Measurements from ENCODE around the gene IGFALS.
A peak's percentile ranks its signal among the peaks of the same experiment; 100 is the strongest.

Gene IGFALS

GRCh38 chr16:1793578-1794220 lies at the start of gene IGFALS:
Gene IGFALS (minus strand): TSS chr16:1793705. CDS start chr16:1793652, 53 bp downstream.
- Mint-ChIP-seq H3K27ac (no peak within 1 kb of the TSS), H3K27me3 (no peaks in the 10 kb centered on the region), H3K4me3 (no peak within 1 kb of the TSS), H3K9me3 (no peaks in the 10 kb centered on the region), H3K4me1 (no peaks in the 10 kb centered on the region), H3K36me3 (no peaks in the 10 kb centered on the region)

DNA sequence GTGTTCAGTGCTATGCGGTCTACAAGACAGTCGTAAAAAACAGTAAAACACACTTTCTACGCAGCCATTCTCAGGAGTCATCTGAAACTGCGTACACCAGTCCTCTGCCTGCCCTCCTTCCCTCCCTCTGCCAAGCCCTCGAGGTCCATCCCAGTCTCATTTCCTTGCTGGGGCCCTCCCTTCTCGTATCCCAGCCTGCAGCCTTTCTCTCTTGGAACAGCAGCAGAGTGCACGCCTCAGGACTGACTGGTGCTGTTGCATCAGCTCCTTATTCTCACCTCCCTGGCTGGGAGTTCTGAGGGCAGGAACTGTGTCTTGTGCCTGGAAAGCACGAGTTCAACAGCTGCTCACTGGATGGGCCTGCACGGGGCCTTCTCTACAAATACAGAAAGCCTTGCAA lies 46.0 kb upstream of the IGFALS start:
- Mint-ChIP-seq H3K27me3 (no peaks in the 10 kb centered on the region), H3K4me1 (no peaks in the 10 kb centered on the region), H3K9me3 (no peaks in the 10 kb centered on the region), H3K27ac (no peak overlapping the region), H3K4me3 (no peak overlapping the region), H3K36me3 (no peaks in the 10 kb centered on the region)

- no peaks in the 10 kb centered on the region for H3K9me3 Mint-ChIP-seq
- H3K4me3 Mint-ChIP-seq, result no peak overlapping the region
- no peak overlapping the region for H3K27ac Mint-ChIP-seq
- no peaks in the 10 kb centered on the region for H3K36me3 Mint-ChIP-seq
- no peaks in the 10 kb centered on the region for H3K27me3 Mint-ChIP-seq
- H3K4me1 Mint-ChIP-seq, result peaks cover 21% of the 10 kb centered on the region
Measured at GRCh38 chr16:1834096-1834495, 40.6 kb upstream of the IGFALS start.

- H3K9me3 Mint-ChIP-seq, result no peaks in the 10 kb centered on the region
- no peaks in the 10 kb centered on the region for H3K27me3 Mint-ChIP-seq
- no peak overlapping the region for H3K4me3 Mint-ChIP-seq
- peaks cover 27% of the 10 kb centered on the region for H3K4me1 Mint-ChIP-seq
- H3K36me3 Mint-ChIP-seq, result no peaks in the 10 kb centered on the region
- no peak overlapping the region for H3K27ac Mint-ChIP-seq
Measured at GRCh38 chr16:1832838-1833454, 39.4 kb upstream of the IGFALS start.

DNA sequence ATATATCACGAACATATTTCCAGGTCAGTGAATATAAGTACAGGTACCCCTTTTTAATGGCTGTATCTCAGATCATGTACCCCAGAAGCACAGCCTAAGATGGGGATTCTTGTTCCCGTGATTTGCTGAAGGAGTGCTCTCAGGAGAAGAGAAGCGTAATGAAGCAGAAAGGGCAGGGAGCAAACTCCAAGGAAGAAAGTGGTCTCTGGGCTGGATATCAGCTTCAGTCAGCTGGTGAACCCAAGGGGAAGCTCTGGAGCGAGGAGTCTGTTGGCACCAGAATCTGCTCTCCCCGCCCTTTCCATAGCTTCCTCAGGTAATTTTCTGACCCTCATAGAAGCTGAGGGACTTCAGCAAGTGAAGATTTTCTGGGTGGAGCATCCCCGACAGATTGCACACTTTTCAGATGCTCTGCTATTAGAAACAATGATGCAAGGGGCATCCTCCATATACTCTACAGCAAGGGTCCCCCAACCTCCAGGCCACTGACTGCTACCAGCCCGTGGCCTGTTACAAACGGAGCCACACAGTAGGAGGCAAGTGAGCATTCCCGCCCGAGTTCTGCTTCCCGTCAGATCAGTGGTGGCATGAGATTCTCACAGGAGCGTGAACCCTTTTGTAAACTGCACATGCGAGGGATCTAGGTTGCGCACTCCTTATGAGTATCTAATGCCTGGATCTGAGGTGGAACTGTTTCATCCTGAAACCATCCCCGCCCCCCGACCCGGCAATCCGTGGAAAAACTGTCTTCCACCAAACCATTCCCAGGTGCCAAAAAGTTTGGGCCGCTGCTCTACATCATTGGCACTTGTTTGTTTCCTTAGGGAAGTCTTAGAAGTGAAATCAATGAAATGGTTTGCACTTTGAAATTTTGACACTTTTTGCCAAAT lies 37.9 kb upstream of the IGFALS start:
- Mint-ChIP-seq H3K27ac (no peak overlapping the region), H3K4me3 (no peak overlapping the region), H3K27me3 (no peaks in the 10 kb centered on the region), H3K9me3 (no peaks in the 10 kb centered on the region), H3K4me1 (peaks cover 32% of the 10 kb centered on the region), H3K36me3 (no peaks in the 10 kb centered on the region)

DNA sequence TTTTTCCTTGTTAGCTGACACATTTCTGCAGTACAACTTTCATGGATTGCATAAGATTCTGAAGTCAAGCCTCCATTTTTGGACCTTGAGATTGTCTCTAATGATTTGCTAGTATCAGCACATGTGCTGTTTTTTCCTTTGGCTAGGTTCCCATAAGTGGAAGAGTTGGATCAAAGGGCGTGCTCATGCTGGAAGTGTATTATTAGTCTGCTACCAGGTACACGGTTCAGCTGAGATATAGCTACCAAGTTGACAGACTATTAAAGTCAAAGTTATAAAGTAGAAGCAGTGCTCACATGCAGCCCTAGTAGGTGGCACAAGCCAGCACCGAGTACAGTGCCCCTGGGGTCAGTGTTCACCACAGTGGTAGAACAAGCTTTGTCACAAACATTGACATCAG lies 36.7 kb upstream of the IGFALS start:
- Mint-ChIP-seq H3K9me3 (no peaks in the 10 kb centered on the region), H3K4me1 (peaks cover 38% of the 10 kb centered on the region), H3K27me3 (no peaks in the 10 kb centered on the region), H3K27ac (no peak overlapping the region), H3K36me3 (no peaks in the 10 kb centered on the region), H3K4me3 (no peak overlapping the region)

DNA sequence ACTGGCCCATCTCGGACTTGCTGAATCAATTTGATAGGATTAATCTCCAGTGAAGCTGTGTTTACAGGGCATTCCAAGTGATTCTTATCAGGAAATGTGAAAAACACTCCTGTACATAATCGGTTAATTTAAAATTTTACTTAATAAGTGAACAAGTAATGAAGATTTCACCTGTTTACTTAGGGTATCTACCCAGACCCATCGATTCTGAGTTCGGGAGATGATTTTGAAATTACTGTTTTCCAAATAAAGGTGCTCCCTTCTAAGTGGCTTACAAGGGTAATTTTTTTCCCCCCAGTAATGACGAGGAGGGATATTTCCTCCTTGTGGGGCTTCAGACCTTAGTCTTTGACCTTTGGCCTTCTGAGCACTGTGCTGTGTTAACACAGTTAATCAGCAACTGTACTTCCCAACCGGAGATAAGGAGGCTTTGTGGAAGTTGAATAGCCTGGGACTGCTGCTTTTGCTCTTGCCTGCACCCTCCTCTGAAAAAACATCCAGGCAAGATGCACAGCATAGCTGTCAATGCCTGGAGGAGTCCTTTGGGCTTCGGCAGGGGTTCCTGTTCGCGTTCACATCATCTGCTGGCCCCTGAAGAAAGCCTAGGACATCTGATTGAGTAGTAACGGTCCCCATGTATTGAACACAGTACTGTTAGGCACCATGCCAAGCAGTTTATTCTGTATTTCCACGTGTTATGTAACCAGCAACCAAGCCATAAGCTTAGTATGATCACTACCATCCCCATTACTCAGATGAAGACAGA lies 35.3 kb upstream of the IGFALS start:
- Mint-ChIP-seq H3K36me3 (no peaks in the 10 kb centered on the region), H3K4me3 (peak overlapping the region; percentile 47), H3K9me3 (no peaks in the 10 kb centered on the region), H3K27ac (no peak overlapping the region), H3K27me3 (no peaks in the 10 kb centered on the region), H3K4me1 (peaks cover 49% of the 10 kb centered on the region)

- Mint-ChIP-seq H3K9me3 (no peaks in the 10 kb centered on the region), H3K4me3 (peak within 1 kb of the TSS; percentile 91), H3K27ac (peak within 1 kb of the TSS; percentile 92), H3K36me3 (no peaks in the 10 kb centered on the region), H3K4me1 (peaks cover 47% of the 10 kb centered on the region), H3K27me3 (no peaks in the 10 kb centered on the region)
Measured at GRCh38 chr16:1826691-1827573, 33.4 kb upstream of the IGFALS start, which contains the start of the genes FAHD1 and HAGH. Gene FAHD1 (plus strand): TSS chr16:1827206. CDS start chr16:1827239, 33 bp downstream. Gene HAGH (minus strand): TSS chr16:1826825. CDS start chr16:1826787, 38 bp downstream.

- Mint-ChIP-seq H3K9me3 (no peaks in the 10 kb centered on the region), H3K4me3 (peak overlapping the region; percentile 82), H3K27me3 (no peaks in the 10 kb centered on the region), H3K4me1 (peaks cover 47% of the 10 kb centered on the region), H3K36me3 (no peaks in the 10 kb centered on the region), H3K27ac (peak overlapping the region; percentile 12)
Measured at GRCh38 chr16:1825864-1826690, 32.6 kb upstream of the IGFALS start.

DNA sequence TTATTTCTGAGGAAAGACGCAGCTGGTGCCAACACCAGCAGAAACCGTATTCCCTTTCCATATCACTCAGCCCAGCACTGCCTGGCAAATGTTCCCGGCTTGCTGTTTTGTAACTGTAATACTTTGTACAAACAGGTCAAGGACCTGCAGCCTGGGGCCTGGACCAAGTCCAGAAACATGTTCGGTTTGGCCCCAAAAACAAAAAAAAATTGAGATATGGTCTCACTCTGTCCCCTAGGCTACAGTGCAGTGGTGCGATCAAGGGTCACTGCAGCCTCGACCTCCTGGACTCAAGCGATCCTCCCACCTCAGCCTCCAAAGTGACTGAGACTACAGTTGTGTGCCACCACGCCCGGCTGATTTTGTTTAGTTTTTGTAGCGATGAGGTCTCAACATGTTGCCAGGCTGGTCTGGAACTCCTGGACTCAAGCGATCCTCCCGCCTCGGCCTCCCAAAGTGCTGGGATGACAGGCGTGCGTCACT lies 31.9 kb upstream of the IGFALS start:
- Mint-ChIP-seq H3K4me1 (peaks cover 42% of the 10 kb centered on the region), H3K9me3 (no peaks in the 10 kb centered on the region), H3K27me3 (no peaks in the 10 kb centered on the region), H3K36me3 (no peaks in the 10 kb centered on the region), H3K27ac (no peak overlapping the region), H3K4me3 (peak overlapping the region; percentile 82)

- H3K4me3 Mint-ChIP-seq, result no peak overlapping the region
- H3K27ac Mint-ChIP-seq, result peak overlapping the region; percentile 55
Measured at GRCh38 chr16:1823821-1824220, 30.3 kb upstream of the IGFALS start.

DNA sequence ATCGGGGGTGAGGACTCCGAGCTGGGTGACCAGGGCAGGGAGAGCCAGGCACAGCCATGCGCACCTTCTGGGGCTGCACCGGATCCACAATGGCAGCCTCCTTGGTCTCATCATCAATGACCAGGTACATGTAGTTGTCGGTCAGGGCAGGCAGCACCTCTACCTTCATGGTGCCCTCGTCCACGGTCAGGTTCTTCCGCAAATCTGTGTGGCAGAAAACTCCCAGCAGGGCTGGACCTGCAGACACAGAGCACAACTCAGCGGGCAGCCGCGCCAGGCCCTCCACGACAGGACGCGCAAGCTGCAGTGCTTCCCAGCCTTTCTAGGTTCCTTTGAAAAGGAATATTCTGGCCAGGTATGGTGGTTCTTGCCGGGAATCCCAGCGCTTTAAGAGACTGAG lies 29.3 kb upstream of the IGFALS start:
- no peak overlapping the region for H3K27ac Mint-ChIP-seq
- H3K9me3 Mint-ChIP-seq, result no peaks in the 10 kb centered on the region
- H3K4me3 Mint-ChIP-seq, result no peak overlapping the region
- peaks cover 24% of the 10 kb centered on the region for H3K4me1 Mint-ChIP-seq
- no peaks in the 10 kb centered on the region for H3K27me3 Mint-ChIP-seq
- no peaks in the 10 kb centered on the region for H3K36me3 Mint-ChIP-seq

More at GRCh38 chr16:1823821-1824220, 30.3 kb upstream of the IGFALS start:
- Mint-ChIP-seq H3K36me3 (no peaks in the 10 kb centered on the region), H3K27me3 (no peaks in the 10 kb centered on the region), H3K4me1 (peaks cover 27% of the 10 kb centered on the region), H3K9me3 (no peaks in the 10 kb centered on the region)

- peaks cover 19% of the 10 kb centered on the region for H3K4me1 Mint-ChIP-seq
- no peaks in the 10 kb centered on the region for H3K36me3 Mint-ChIP-seq
- H3K4me3 Mint-ChIP-seq, result no peak overlapping the region
- no peaks in the 10 kb centered on the region for H3K27me3 Mint-ChIP-seq
- no peak overlapping the region for H3K27ac Mint-ChIP-seq
- H3K9me3 Mint-ChIP-seq, result no peaks in the 10 kb centered on the region
Measured at GRCh38 chr16:1821861-1822611, 28.5 kb upstream of the IGFALS start.

All from activated naive CD4-positive, alpha-beta T cell treated with anti-CD3 and anti-CD28 coated beads, Interleukin-2, amount 50 U/mL, for 24 hours (primary cell).